ENCODE measurements around the gene AGXT2.

The AGXT2 gene, protein sequence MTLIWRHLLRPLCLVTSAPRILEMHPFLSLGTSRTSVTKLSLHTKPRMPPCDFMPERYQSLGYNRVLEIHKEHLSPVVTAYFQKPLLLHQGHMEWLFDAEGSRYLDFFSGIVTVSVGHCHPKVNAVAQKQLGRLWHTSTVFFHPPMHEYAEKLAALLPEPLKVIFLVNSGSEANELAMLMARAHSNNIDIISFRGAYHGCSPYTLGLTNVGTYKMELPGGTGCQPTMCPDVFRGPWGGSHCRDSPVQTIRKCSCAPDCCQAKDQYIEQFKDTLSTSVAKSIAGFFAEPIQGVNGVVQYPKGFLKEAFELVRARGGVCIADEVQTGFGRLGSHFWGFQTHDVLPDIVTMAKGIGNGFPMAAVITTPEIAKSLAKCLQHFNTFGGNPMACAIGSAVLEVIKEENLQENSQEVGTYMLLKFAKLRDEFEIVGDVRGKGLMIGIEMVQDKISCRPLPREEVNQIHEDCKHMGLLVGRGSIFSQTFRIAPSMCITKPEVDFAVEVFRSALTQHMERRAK

GRCh38 chr5:35047785-35048404, at the start of gene AGXT2:
TSS of gene AGXT2 (minus strand) at chr5:35047949. CDS start at chr5:35047892, 57 bp downstream.
- intact Hi-C loops (cut with DNase I) = no loop called here

GRCh38 chr5:35096932-35097331, 49.2 kb upstream of the AGXT2 start:
- intact Hi-C loops (cut with DNase I) = no loop called here

More at GRCh38 chr5:35047785-35048404, at the start of gene AGXT2:
- DNase-seq = no peak

DNA sequence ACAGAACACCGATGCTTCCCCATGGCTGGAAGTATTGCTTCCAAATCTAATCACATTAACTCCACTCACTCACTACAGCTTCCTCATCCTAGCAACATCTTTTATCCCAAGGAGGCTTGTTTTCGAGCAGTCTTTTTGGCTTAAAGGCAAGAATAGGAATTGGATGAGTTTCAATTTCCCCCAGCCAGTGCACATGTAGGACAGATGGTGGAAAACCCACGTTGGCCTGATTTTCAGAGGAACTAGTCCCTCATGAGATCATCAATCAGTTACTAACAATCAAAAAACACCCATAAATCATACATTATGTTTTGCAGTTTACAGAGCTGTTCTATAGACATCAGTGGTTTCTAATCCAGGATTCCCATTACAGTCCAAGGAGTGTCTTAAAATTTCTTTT, 48.5 kb upstream of the AGXT2 start:
- intact Hi-C loops (cut with DNase I) = no loop called here
- no peak for DNase-seq

More at GRCh38 chr5:35096932-35097331, 49.2 kb upstream of the AGXT2 start:
- no peak for DNase-seq

GRCh38 chr5:35095366-35095765, 47.6 kb upstream of the AGXT2 start:
- DNase-seq = no peak
- intact Hi-C loops (cut with DNase I) = no loop called here

- no peak for DNase-seq
- intact Hi-C loops (cut with DNase I) = no loop called here
These were observed 47.2 kb upstream of the AGXT2 start for GRCh38 chr5:35094948-35095347.

GRCh38 chr5:35092703-35093102, 45.0 kb upstream of the AGXT2 start:
- intact Hi-C loops (cut with DNase I) = no loop called here
- no peak for DNase-seq

- DNase-seq = no peak
- intact Hi-C loops (cut with DNase I) = no loop called here
These were observed 44.0 kb upstream of the AGXT2 start for GRCh38 chr5:35091704-35092103.

DNA sequence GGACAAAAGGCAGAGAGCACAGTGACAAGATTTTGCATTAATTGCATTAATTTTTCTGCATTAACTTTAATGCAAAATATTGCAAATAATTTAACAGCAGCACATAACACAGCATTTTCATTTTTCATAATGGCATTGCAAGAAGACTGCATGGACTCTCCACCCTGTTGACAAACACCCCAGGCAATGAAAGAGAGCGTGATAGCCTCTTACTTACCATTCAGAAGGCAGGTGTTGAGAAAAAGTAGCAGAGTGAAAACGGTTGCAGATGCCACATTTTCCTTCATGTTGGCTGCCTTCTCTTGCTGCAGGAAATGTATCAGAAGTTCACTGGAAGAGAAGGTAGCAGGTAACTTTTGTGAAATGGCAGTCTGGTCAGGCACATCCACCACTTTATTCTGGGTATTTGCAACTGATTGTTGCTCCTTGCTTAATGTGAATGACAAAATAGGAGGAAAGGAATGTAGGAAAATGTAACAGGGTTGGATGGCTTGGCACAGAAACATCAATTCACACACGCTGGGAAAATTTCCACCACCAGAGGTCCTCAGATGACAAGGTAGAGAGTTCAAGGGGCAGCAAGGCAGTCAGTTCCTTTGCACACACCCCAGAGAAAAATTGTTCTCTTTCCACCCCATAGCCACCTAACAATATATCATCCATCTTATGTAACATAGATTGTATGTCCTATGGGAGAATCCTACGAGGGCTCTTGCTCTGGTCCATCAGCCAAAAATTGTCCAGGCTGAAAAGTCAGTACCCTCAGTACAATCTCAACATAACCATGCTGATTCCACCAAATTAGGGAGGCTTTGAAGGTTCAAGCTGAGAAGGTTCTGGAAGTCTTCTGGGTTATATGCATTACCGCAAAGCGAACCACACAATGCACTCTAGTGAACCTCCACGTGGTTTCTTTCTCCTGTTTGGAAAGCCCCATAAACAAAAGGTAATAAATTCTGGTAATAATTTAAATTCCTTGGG, 41.9 kb upstream of the AGXT2 start:
- intact Hi-C loops (cut with DNase I) = loop anchor here (1.0 to 5.0 kb wide), 2 partner anchors 93 to 836 kb away; no protein-coding TSS in a partner anchor
- DNase-seq = peak in 6 of 10 donors; percentile 17 to 90 (median 58)

GRCh38 chr5:35087991-35088390, 40.2 kb upstream of the AGXT2 start:
- DNase-seq = no peak
- intact Hi-C loops (cut with DNase I) = loop anchor here (5.0 kb wide), 1 partner anchor 94 kb away; no protein-coding TSS in a partner anchor

DNA sequence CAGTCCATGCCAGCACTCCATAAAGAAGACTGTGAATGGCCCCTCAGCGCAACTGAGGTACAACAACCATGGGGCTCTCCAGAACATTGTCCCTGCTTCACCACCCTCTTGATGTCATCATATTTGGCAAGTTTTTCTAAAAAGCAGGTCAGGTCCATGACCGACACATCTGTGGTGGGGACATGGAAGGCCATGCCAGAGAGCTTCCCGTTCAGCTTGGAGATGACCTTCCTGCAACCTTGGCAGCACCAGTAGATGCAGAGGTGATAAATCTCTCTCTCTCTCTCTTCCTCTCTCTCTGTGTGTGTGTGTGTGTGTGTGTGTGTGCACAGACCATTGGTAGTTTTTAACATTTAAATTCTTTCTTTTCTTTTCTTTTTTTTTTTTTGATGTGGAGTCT, 35.4 kb upstream of the AGXT2 start:
- DNase-seq = no peak
- intact Hi-C loops (cut with DNase I) = no loop called here

GRCh38 chr5:35082530-35082929, 34.8 kb upstream of the AGXT2 start:
- intact Hi-C loops (cut with DNase I) = no loop called here

DNA sequence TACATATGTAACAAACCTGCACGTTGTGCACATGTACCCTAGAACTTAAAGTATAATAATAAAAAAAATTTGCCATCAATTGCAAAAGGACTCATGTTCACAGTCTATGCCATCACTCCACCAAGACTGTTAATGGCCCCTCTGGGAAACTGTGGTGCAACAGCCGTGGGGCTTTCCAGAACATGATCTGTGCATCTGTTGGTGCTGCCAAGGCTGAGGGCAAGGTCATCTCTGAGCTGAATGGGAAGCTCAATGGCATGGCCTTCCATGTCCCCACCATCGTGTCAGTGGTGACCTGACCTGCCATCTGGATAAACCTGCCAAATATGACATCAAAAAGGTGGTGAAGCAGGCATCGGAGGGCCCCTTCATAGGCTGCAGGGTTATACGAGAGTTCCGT, 33.4 kb upstream of the AGXT2 start:
- intact Hi-C loops (cut with DNase I) = no loop called here
- no peak for DNase-seq

More at GRCh38 chr5:35082530-35082929, 34.8 kb upstream of the AGXT2 start:
- DNase-seq = no peak

- no peak for DNase-seq
- intact Hi-C loops (cut with DNase I) = no loop called here
These were observed 25.4 kb upstream of the AGXT2 start for GRCh38 chr5:35073160-35073559.

- no peak for DNase-seq
- intact Hi-C loops (cut with DNase I) = no loop called here
These were observed 21.4 kb upstream of the AGXT2 start for GRCh38 chr5:35069188-35069587.

DNA sequence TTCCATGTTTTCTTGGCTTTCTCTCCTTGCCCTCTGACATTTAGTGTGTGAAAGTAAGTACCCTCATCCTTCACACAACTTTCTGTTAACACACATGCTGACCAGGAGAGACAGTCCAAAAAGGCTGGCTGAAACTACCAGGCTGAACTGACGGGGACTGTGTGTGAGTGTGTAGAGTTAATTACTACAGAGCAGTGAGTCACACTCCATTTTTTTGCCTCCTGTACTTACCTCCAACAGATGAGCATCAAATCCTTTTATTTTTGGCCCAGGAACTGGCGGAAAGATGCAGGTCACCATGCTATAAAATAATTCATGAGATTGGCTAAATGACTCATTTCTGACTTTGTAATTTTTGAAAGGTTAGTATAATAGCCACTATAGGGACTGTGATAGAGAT, 20.2 kb upstream of the AGXT2 start:
- intact Hi-C loops (cut with DNase I) = no loop called here
- no peak for DNase-seq

- DNase-seq = no peak
- intact Hi-C loops (cut with DNase I) = no loop called here
These were observed 18.6 kb upstream of the AGXT2 start for GRCh38 chr5:35066260-35066795.

GRCh38 chr5:35063414-35063813, 15.7 kb upstream of the AGXT2 start:
- intact Hi-C loops (cut with DNase I) = no loop called here
- DNase-seq = no peak

DNA sequence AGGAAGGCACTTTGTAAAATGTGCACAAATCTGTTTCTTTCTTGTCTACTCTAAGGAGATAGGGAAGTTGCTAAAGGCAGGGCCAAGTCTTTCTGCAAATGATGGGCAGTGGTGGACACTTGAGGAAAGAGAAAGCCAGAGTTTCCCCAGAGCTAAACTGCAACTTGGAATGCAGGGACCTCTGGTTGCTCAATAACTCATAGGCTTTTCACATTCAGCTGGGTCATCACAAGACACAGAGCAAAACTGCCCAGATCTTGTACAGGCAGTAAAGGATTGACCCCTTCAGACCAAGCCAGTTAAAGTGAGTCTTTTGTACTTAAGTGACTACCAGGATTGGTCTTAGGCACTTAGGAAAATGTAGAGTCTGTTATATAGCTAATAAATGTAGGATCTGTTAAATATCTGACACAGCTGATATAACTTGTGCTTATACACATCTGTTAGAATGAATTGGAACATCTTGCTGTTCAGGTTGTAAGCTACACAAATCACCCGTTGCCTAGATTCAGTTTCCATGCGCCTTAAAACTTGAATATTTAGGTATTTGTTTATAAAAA, 13.5 kb upstream of the AGXT2 start:
- no peak for DNase-seq
- intact Hi-C loops (cut with DNase I) = no loop called here

DNA sequence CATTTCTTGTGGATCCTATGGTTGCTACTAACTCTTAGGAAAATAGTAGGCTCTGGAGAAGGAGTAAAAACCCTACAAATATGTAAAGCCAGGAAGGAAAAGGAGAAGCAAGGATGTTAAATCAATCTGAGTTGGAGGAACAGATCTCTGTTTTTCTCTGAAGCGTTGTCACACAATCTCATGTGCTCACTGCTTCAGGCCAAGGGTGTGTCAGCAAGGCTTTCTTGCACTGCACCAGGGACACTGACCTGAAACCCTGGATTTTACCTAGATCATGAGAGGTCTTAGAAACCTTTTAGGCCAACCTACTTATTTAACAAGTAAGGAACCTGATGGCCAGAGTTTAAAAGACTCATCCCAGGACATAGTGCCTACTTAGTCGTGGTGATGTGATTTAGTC, 12.5 kb upstream of the AGXT2 start:
- no peak for DNase-seq
- intact Hi-C loops (cut with DNase I) = no loop called here

GRCh38 chr5:35059251-35059650, 11.5 kb upstream of the AGXT2 start:
- intact Hi-C loops (cut with DNase I) = no loop called here
- DNase-seq = no peak

Data from posterior cingulate gyrus (tissue), 11 donors.